Measurements from ENCODE around the gene XPR1. TPM values are rescaled to one million over a fixed set of nuclear protein-coding genes. Genes with fewer than 3 reads are reported as not detected.
A peak's percentile ranks its signal among the peaks of the same experiment; 100 is the strongest.
"Not testable (repeated sequence)": the region's sequence is repeated elsewhere in the genome, so short reads cannot be mapped to it uniquely, and the experiment has no call there.

XPR1 gene
- total and polyA plus RNA-seq, 9 donors = 6.5 to 12.4 (median 9.1) TPM

GRCh38 chr1:180845352-180845751 lies 213.5 kb downstream of the XPR1 start:
- Histone ChIP-seq H3K27me3 (ENCODE audit: control insufficient read depth, insufficient read depth, low read length) (no peaks in the 10 kb centered on the region), H3K36me3 (ENCODE audit: control insufficient read depth, insufficient read depth, low read length) (no peaks in the 10 kb centered on the region), H3K27ac (ENCODE audit: low read length) (no peak overlapping the region), H3K4me1 (ENCODE audit: control insufficient read depth, insufficient read depth, low read length) (no peaks in the 10 kb centered on the region), H3K9me3 (replicated peaks; ENCODE audit: control insufficient read depth, low read depth, low read length) (no peaks in the 10 kb centered on the region), H3K4me3 (ENCODE audit: low read length) (no peak overlapping the region)
- no peak for DNase-seq
- no CpG with 5 or more reads among the region's 1 CpG for WGBS (ENCODE audit: insufficient coverage)

- H3K9me3 ChIP-seq (replicated peaks; ENCODE audit: control insufficient read depth, low read depth, low read length) = no peaks in the 10 kb centered on the region
- no peaks in the 10 kb centered on the region for H3K4me1 ChIP-seq (ENCODE audit: control insufficient read depth, insufficient read depth, low read length)
- DNase-seq = no peak
- H3K4me3 ChIP-seq (ENCODE audit: low read length) = no peak overlapping the region
- no peaks in the 10 kb centered on the region for H3K36me3 ChIP-seq (ENCODE audit: control insufficient read depth, insufficient read depth, low read length)
- H3K27ac ChIP-seq (ENCODE audit: low read length) = no peak overlapping the region
- H3K27me3 ChIP-seq (ENCODE audit: control insufficient read depth, insufficient read depth, low read length) = no peaks in the 10 kb centered on the region
Observed at GRCh38 chr1:180848191-180848590, 216.4 kb downstream of the XPR1 start.

- H3K9me3 ChIP-seq (replicated peaks; ENCODE audit: control insufficient read depth, low read depth, low read length) = no peaks in the 10 kb centered on the region
- no peaks in the 10 kb centered on the region for H3K36me3 ChIP-seq (ENCODE audit: control insufficient read depth, insufficient read depth, low read length)
- H3K27me3 ChIP-seq (ENCODE audit: control insufficient read depth, insufficient read depth, low read length) = no peaks in the 10 kb centered on the region
- WGBS (ENCODE audit: insufficient coverage) = 20% methylated on average over 1 of the region's 6 CpGs
- DNase-seq = peak; percentile 79
- H3K27ac ChIP-seq (ENCODE audit: low read length) = no peak overlapping the region
- H3K4me3 ChIP-seq (ENCODE audit: low read length) = no peak overlapping the region
- no peaks in the 10 kb centered on the region for H3K4me1 ChIP-seq (ENCODE audit: control insufficient read depth, insufficient read depth, low read length)
Observed at GRCh38 chr1:180849031-180849775, 217.4 kb downstream of the XPR1 start.

GRCh38 chr1:180851995-180852887 lies 220.4 kb downstream of the XPR1 start:
- Histone ChIP-seq H3K36me3 (ENCODE audit: control insufficient read depth, insufficient read depth, low read length) (no peaks in the 10 kb centered on the region), H3K4me1 (ENCODE audit: control insufficient read depth, insufficient read depth, low read length) (peaks cover 2% of the 10 kb centered on the region), H3K27me3 (ENCODE audit: control insufficient read depth, insufficient read depth, low read length) (no peaks in the 10 kb centered on the region), H3K27ac (ENCODE audit: low read length) (no peak overlapping the region), H3K4me3 (ENCODE audit: low read length) (no peak overlapping the region), H3K9me3 (replicated peaks; ENCODE audit: control insufficient read depth, low read depth, low read length) (no peaks in the 10 kb centered on the region)
- DNase-seq = no peak
- WGBS (ENCODE audit: insufficient coverage) = 92% methylated on average over 3 of the region's 8 CpGs

- no peaks in the 10 kb centered on the region for H3K9me3 ChIP-seq (replicated peaks; ENCODE audit: control insufficient read depth, low read depth, low read length)
- no peaks in the 10 kb centered on the region for H3K27me3 ChIP-seq (ENCODE audit: control insufficient read depth, insufficient read depth, low read length)
- H3K27ac ChIP-seq (ENCODE audit: low read length) = peak overlapping the region; percentile 8
- no CpG with 5 or more reads among the region's 2 CpGs for WGBS (ENCODE audit: insufficient coverage)
- peak; percentile 39 for DNase-seq
- H3K4me1 ChIP-seq (ENCODE audit: control insufficient read depth, insufficient read depth, low read length) = peaks cover 2% of the 10 kb centered on the region
- no peaks in the 10 kb centered on the region for H3K36me3 ChIP-seq (ENCODE audit: control insufficient read depth, insufficient read depth, low read length)
- H3K4me3 ChIP-seq (ENCODE audit: low read length) = no peak overlapping the region
Observed at GRCh38 chr1:180854001-180854400, 222.2 kb downstream of the XPR1 start.

- 24% methylated on average over 5 of the region's 5 CpGs for WGBS (ENCODE audit: insufficient coverage)
- Histone ChIP-seq H3K27ac (ENCODE audit: low read length) (no peak overlapping the region), H3K9me3 (replicated peaks; ENCODE audit: control insufficient read depth, low read depth, low read length) (no peaks in the 10 kb centered on the region), H3K27me3 (ENCODE audit: control insufficient read depth, insufficient read depth, low read length) (no peaks in the 10 kb centered on the region), H3K4me3 (ENCODE audit: low read length) (no peak overlapping the region), H3K36me3 (ENCODE audit: control insufficient read depth, insufficient read depth, low read length) (no peaks in the 10 kb centered on the region), H3K4me1 (ENCODE audit: control insufficient read depth, insufficient read depth, low read length) (peaks cover 2% of the 10 kb centered on the region)
- DNase-seq = no peak
Observed at GRCh38 chr1:180854456-180854855, 222.6 kb downstream of the XPR1 start.

GRCh38 chr1:180857947-180858725 lies 226.3 kb downstream of the XPR1 start:
- not testable (repeated sequence) for H3K4me3 ChIP-seq (ENCODE audit: low read length); H3K27ac ChIP-seq (ENCODE audit: low read length)

GRCh38 chr1:180859306-180859705 lies 227.5 kb downstream of the XPR1 start:
- WGBS (ENCODE audit: insufficient coverage) = no CpG with 5 or more reads among the region's 1 CpG
- no peaks in the 10 kb centered on the region for H3K36me3 ChIP-seq (ENCODE audit: control insufficient read depth, insufficient read depth, low read length)
- peaks cover 2% of the 10 kb centered on the region for H3K4me1 ChIP-seq (ENCODE audit: control insufficient read depth, insufficient read depth, low read length)
- H3K9me3 ChIP-seq (replicated peaks; ENCODE audit: control insufficient read depth, low read depth, low read length) = no peaks in the 10 kb centered on the region
- no peaks in the 10 kb centered on the region for H3K27me3 ChIP-seq (ENCODE audit: control insufficient read depth, insufficient read depth, low read length)
- DNase-seq = no peak
- H3K4me3 ChIP-seq (ENCODE audit: low read length) = no peak overlapping the region
- H3K27ac ChIP-seq (ENCODE audit: low read length) = no peak overlapping the region

More at GRCh38 chr1:180857947-180858725, 226.3 kb downstream of the XPR1 start:
- not testable (repeated sequence) for H3K27me3 ChIP-seq (ENCODE audit: control insufficient read depth, insufficient read depth, low read length); H3K4me1 ChIP-seq (ENCODE audit: control insufficient read depth, insufficient read depth, low read length); H3K36me3 ChIP-seq (ENCODE audit: control insufficient read depth, insufficient read depth, low read length); H3K9me3 ChIP-seq (replicated peaks; ENCODE audit: control insufficient read depth, low read depth, low read length); DNase-seq
- 100% methylated on average over 1 of the region's 7 CpGs for WGBS (ENCODE audit: insufficient coverage)

GRCh38 chr1:180860535-180860934 lies 228.7 kb downstream of the XPR1 start:
- H3K4me3 ChIP-seq (ENCODE audit: low read length) = no peak overlapping the region
- H3K36me3 ChIP-seq (ENCODE audit: control insufficient read depth, insufficient read depth, low read length) = no peaks in the 10 kb centered on the region
- H3K9me3 ChIP-seq (replicated peaks; ENCODE audit: control insufficient read depth, low read depth, low read length) = no peaks in the 10 kb centered on the region
- no peaks in the 10 kb centered on the region for H3K27me3 ChIP-seq (ENCODE audit: control insufficient read depth, insufficient read depth, low read length)
- H3K4me1 ChIP-seq (ENCODE audit: control insufficient read depth, insufficient read depth, low read length) = no peaks in the 10 kb centered on the region
- 85% methylated on average over 1 of the region's 2 CpGs for WGBS (ENCODE audit: insufficient coverage)
- no peak for DNase-seq
- H3K27ac ChIP-seq (ENCODE audit: low read length) = no peak overlapping the region

GRCh38 chr1:180862305-180862704 lies 230.5 kb downstream of the XPR1 start:
- DNase-seq = no peak
- no peak overlapping the region for H3K4me3 ChIP-seq (ENCODE audit: low read length)
- H3K4me1 ChIP-seq (ENCODE audit: control insufficient read depth, insufficient read depth, low read length) = no peaks in the 10 kb centered on the region
- H3K9me3 ChIP-seq (replicated peaks; ENCODE audit: control insufficient read depth, low read depth, low read length) = no peaks in the 10 kb centered on the region
- H3K27ac ChIP-seq (ENCODE audit: low read length) = no peak overlapping the region
- WGBS (ENCODE audit: insufficient coverage) = no CpG with 5 or more reads among the region's 1 CpG
- no peaks in the 10 kb centered on the region for H3K27me3 ChIP-seq (ENCODE audit: control insufficient read depth, insufficient read depth, low read length)
- H3K36me3 ChIP-seq (ENCODE audit: control insufficient read depth, insufficient read depth, low read length) = no peaks in the 10 kb centered on the region
